OCI-LY7 (cell line): ENCODE measurements around the gene CD109.

Experiments used
- CTCF ChIP-seq: fragments of 200-600 bp; sonication (generic); conservative IDR thresholded peaks from 2 replicates; pipeline ENCODE4 v1.5.1; 2014; ENCODE audit warnings: mild to moderate bottlenecking, antibody characterized with exemption, low read length, moderate library complexity, mixed read lengths
- EZH2phosphoT487 ChIP-seq: fragments of 200-600 bp; sonication (generic); IDR thresholded peaks from 2 replicates; pipeline ENCODE4 v1.6.1; 2018; ENCODE audit warnings: low read depth, borderline replicate concordance, mild to moderate bottlenecking, mixed run types, antibody characterized with exemption, low read length, moderate library complexity, mixed read lengths

DNA sequence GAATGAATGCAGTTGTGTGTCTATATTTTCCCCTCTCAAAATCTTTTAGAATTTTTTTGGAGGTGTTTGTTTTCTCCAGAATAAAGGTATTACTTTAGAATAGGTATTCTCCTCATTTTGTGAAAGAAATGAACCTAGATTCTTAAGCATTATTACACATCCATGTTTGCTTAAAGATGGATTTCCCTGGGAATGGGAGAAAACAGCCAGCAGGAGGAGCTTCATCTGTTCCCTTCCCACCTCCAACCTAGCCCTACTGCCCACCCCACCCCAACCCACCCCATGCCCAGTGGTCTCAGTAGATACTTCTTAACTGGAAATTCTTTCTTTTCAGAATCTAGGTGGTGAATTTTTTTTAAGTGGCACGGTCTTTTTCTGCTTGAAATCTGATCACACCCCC lies 127.8 kb downstream of the CD109 start:
- no peak for TF ChIP-seq CTCF
- TF ChIP-seq EZH2phosphoT487: no peak
